ENCODE data around the gene FARSB. TPM values are rescaled to one million over a fixed set of nuclear protein-coding genes. Genes with fewer than 3 reads are reported as not detected.

FARSB gene
- total RNA-seq, 2 experiments from 2014 or later: 55.9 to 56.7 TPM

- no peaks in the 10 kb centered on the region for H3K9me3 Mint-ChIP-seq
- H3K4me3 Mint-ChIP-seq: peak overlapping the region; percentile 98
- DNase-seq: peak; percentile 19
- H3K4me1 Mint-ChIP-seq (ENCODE audit: low read depth): peaks cover 49% of the 10 kb centered on the region
- no peak for ATAC-seq
- CTCF ChIA-PET: interaction anchor here (1.2 to 1.9 kb wide), 3 partner anchors 12 to 334 kb away, joined by 4 to 10 read pairs (median 5); no protein-coding TSS in a partner anchor
- no peaks in the 10 kb centered on the region for H3K27me3 Mint-ChIP-seq
- H3K36me3 Mint-ChIP-seq (ENCODE audit: low read depth): peaks cover 43% of the 10 kb centered on the region
- TF ChIP-seq CTCF (IDR thresholded peaks at IDR 0.05): no peak
- intact Hi-C loops (cut with micrococcal nuclease): no loop called here
- H3K27ac Mint-ChIP-seq: peak overlapping the region; percentile 80
- POLR2A ChIA-PET: interaction anchor here (1.6 kb wide), 1 partner anchor 11 kb away, joined by 7 read pairs; no protein-coding TSS in a partner anchor
Measured at GRCh38 chr2:222652491-222653255, 3.2 kb downstream of the FARSB start.

GRCh38 chr2:222651718-222652418, 4.0 kb downstream of the FARSB start:
- intact Hi-C loops (cut with micrococcal nuclease): no loop called here
- H3K27ac Mint-ChIP-seq: no peak overlapping the region
- ChIA-PET POLR2A (interaction anchor here (1.6 kb wide), 1 partner anchor 10 kb away, joined by 7 read pairs; no protein-coding TSS in a partner anchor), CTCF (interaction anchor here (1.2 to 1.9 kb wide), 3 partner anchors 12 to 333 kb away, joined by 4 to 10 read pairs (median 5); no protein-coding TSS in a partner anchor)
- H3K4me3 Mint-ChIP-seq: no peak overlapping the region
- DNase-seq (no peak), ATAC-seq (no peak)
- TF ChIP-seq CTCF (IDR thresholded peaks at IDR 0.05): no peak
- peaks cover 46% of the 10 kb centered on the region for H3K4me1 Mint-ChIP-seq (ENCODE audit: low read depth)
- peaks cover 43% of the 10 kb centered on the region for H3K36me3 Mint-ChIP-seq (ENCODE audit: low read depth)
- H3K27me3 Mint-ChIP-seq: no peaks in the 10 kb centered on the region
- H3K9me3 Mint-ChIP-seq: no peaks in the 10 kb centered on the region

DNA sequence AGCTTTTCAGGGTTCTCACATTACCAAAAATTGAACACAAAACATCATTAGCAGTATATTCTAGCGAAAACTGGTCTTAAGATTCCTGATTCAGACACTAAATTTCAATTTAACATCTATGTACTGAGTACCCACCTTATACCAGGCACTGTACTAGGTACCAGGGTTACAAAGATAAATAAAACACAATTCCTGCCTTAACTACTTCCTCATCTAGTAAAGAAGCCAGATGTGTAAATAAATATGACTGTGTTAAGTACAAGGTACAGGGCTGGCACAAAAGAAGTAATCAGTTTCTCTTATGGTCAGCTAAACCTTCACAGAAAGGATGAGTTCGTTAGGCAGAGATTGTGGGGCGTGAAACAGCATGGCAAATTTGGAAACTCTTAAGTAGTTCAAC, 6.1 kb downstream of the FARSB start:
- ATAC-seq (no peak), DNase-seq (no peak)
- ChIA-PET CTCF (no interaction called here), POLR2A (no interaction called here)
- Mint-ChIP-seq H3K36me3 (ENCODE audit: low read depth) (peaks cover 52% of the 10 kb centered on the region), H3K4me3 (no peak overlapping the region), H3K27ac (no peak overlapping the region), H3K27me3 (no peaks in the 10 kb centered on the region), H3K4me1 (ENCODE audit: low read depth) (peaks cover 43% of the 10 kb centered on the region), H3K9me3 (no peaks in the 10 kb centered on the region)
- intact Hi-C loops (cut with micrococcal nuclease): no loop called here
- no peak for TF ChIP-seq CTCF (IDR thresholded peaks at IDR 0.05)

DNA sequence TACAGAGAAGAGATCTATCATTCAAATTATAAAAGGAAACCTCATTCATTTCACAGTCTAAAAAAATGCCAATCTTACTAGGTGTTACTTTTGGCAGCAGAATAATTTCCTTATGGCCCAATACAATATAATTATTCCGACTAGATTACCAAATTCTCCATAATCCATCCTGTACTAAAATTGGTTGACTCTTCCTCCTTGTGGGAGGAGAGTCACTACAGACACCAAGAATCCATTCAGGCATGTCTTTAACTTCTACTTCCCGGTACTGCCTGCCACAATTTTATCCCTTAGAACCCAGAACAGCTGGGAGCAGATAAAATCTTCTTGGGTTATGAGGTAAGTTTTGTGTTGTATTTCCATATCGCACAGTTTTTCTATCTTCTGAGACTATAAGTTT, 9.9 kb downstream of the FARSB start:
- Mint-ChIP-seq H3K27me3 (no peaks in the 10 kb centered on the region), H3K4me1 (ENCODE audit: low read depth) (peaks cover 14% of the 10 kb centered on the region), H3K9me3 (no peaks in the 10 kb centered on the region), H3K4me3 (no peak overlapping the region), H3K36me3 (ENCODE audit: low read depth) (peaks cover 49% of the 10 kb centered on the region), H3K27ac (no peak overlapping the region)
- ChIA-PET CTCF (no interaction called here), POLR2A (no interaction called here)
- ATAC-seq (no peak), DNase-seq (no peak)
- no peak for TF ChIP-seq CTCF (IDR thresholded peaks at IDR 0.05)
- intact Hi-C loops (cut with micrococcal nuclease): no loop called here

GRCh38 chr2:222643134-222643533, 12.8 kb downstream of the FARSB start:
- Mint-ChIP-seq H3K36me3 (ENCODE audit: low read depth) (peaks cover 49% of the 10 kb centered on the region), H3K27ac (no peak overlapping the region), H3K9me3 (no peaks in the 10 kb centered on the region), H3K4me1 (ENCODE audit: low read depth) (peaks cover 7% of the 10 kb centered on the region), H3K4me3 (no peak overlapping the region), H3K27me3 (no peaks in the 10 kb centered on the region)
- intact Hi-C loops (cut with micrococcal nuclease): no loop called here
- ATAC-seq (no peak), DNase-seq (no peak)
- ChIA-PET POLR2A (interaction anchor here (1.8 kb wide), 1 partner anchor 9 kb away, joined by 7 read pairs; no protein-coding TSS in a partner anchor), CTCF (interaction anchor here (1.0 to 1.6 kb wide), 3 partner anchors 11 to 81 kb away, joined by 3 to 4 read pairs (median 3); no protein-coding TSS in a partner anchor)
- no peak for TF ChIP-seq CTCF (IDR thresholded peaks at IDR 0.05)

Measured in activated CD8-positive, alpha-beta T cell treated with anti-CD3 and anti-CD28 coated beads for 36 hours (primary cell).